Neutrophil (primary cell): ENCODE data around the gene PPP3CA.

Experiments
- H3K27ac ChIP-seq: fragments of 200-600 bp; sonication (generic); 2 replicates; pipeline ENCODE4 v1.5.1; 2016; ENCODE audit warnings: mild to moderate bottlenecking, moderate library complexity
- H3K27me3 ChIP-seq: fragments of 200-600 bp; sonication (generic); 2 replicates; pipeline ENCODE4 v1.6.0; 2016; ENCODE audit warnings: mild to moderate bottlenecking
- H3K36me3 ChIP-seq: fragments of 200-600 bp; sonication (generic); 2 replicates; pipeline ENCODE4 v1.5.1; 2017
- H3K4me1 ChIP-seq, 2 experiments: fragments of 200-600 bp in 1 of 2; sonication (generic) in 1 of 2; 1 replicate in 1 of 2; 2 replicates in 1 of 2; pipeline versions ENCODE4 v1.5.1 to v1.6.1; 2013 to 2016; ENCODE audit warnings: low read depth in 1 of 2, low read length in 1 of 2, mild to moderate bottlenecking in 1 of 2, moderate library complexity in 1 of 2; ENCODE audit not compliant: control insufficient read depth in 1 of 2, insufficient read depth in 1 of 2
- H3K4me3 ChIP-seq, 2 experiments: fragments of 200-600 bp in 1 of 2; sonication (generic) in 1 of 2; 1 replicate in 1 of 2; 2 replicates in 1 of 2; pipeline ENCODE4 v1.5.1; 2013 to 2016; ENCODE audit warnings: low read depth in 1 of 2, low read length in 1 of 2, mild to moderate bottlenecking in 1 of 2, moderate library complexity in 1 of 2
- H3K9me3 ChIP-seq: fragments of 200-600 bp; sonication (generic); 2 replicates; pipeline ENCODE4 v1.5.1; 2016
- TF ChIP-seq, protein P1 (sequence below): fragments of 200-600 bp; sonication (generic); IDR thresholded peaks from 2 replicates; pipeline ENCODE4 v1.5.1; 2016; ENCODE audit warnings: antibody characterized with exemption

PPP3CA gene

DNA sequence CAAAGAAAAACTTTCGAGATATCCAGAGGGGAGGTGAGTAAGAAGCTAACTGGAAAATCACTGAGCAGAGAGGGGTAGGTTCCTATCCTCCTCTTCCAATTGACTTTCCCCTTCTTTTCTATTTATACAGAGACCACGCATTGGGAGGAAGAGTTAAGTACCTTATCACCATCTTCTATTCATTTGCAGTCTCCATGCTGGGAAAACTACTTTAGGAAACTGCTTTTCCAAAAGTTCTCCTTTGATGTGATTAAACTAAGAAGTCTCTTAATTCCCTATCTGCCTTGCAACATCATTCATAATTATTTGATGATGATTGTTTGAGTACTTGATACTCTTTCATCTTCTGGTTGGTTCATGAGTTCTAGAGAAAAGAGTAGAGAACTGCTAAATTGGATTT lies 306.6 kb downstream of the PPP3CA start:
- H3K27ac ChIP-seq, result peak overlapping the region; percentile 56
- H3K4me1 ChIP-seq, result peaks cover 32 to 54% of the 10 kb centered on the region in 2 experiments
- H3K36me3 ChIP-seq, result peaks cover 7% of the 10 kb centered on the region
- H3K9me3 ChIP-seq, result no peaks in the 10 kb centered on the region
- no peak overlapping the region for H3K4me3 ChIP-seq
- TF ChIP-seq, protein P1, sequence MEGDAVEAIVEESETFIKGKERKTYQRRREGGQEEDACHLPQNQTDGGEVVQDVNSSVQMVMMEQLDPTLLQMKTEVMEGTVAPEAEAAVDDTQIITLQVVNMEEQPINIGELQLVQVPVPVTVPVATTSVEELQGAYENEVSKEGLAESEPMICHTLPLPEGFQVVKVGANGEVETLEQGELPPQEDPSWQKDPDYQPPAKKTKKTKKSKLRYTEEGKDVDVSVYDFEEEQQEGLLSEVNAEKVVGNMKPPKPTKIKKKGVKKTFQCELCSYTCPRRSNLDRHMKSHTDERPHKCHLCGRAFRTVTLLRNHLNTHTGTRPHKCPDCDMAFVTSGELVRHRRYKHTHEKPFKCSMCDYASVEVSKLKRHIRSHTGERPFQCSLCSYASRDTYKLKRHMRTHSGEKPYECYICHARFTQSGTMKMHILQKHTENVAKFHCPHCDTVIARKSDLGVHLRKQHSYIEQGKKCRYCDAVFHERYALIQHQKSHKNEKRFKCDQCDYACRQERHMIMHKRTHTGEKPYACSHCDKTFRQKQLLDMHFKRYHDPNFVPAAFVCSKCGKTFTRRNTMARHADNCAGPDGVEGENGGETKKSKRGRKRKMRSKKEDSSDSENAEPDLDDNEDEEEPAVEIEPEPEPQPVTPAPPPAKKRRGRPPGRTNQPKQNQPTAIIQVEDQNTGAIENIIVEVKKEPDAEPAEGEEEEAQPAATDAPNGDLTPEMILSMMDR, result no peak
- no peaks in the 10 kb centered on the region for H3K27me3 ChIP-seq

- Histone ChIP-seq H3K27ac (peak overlapping the region; percentile 82), H3K36me3 (no peaks in the 10 kb centered on the region), H3K4me1 (peaks cover 44 to 64% of the 10 kb centered on the region in 2 experiments), H3K9me3 (no peaks in the 10 kb centered on the region), H3K4me3 (no peak overlapping the region), H3K27me3 (no peaks in the 10 kb centered on the region)
- TF ChIP-seq, protein P1, result no peak
These were observed 308.0 kb downstream of the PPP3CA start for GRCh38 chr4:101039367-101039766.

GRCh38 chr4:101037938-101038413 lies 309.4 kb downstream of the PPP3CA start:
- Histone ChIP-seq H3K27me3 (no peaks in the 10 kb centered on the region), H3K36me3 (no peaks in the 10 kb centered on the region), H3K27ac (peak overlapping the region; percentile 82), H3K4me3 (peak overlapping the region; percentile 19 to 28), H3K9me3 (no peaks in the 10 kb centered on the region), H3K4me1 (peaks cover 44 to 75% of the 10 kb centered on the region in 2 experiments)
- TF ChIP-seq, protein P1, result no peak

DNA sequence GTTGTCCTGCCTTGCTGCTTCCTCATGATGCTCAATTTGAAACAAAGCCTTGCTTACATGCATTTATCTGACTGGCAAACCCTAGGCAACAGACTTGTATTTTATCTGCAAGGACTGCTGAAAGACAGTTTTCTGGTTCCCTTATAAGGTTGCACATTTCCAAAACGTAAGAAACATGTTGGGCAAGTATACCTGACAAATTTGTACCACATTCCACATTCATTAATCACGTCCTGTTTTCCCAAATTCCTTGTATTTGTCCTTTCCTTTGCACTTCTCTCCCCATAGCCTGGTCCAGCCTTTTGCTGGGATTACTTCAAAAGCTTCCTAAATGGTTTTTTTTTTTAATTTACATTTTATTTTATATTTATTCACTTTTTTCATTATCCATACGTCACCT lies 310.1 kb downstream of the PPP3CA start:
- TF ChIP-seq, protein P1, result no peak
- Histone ChIP-seq H3K27ac (peak overlapping the region; percentile 82), H3K9me3 (no peaks in the 10 kb centered on the region), H3K36me3 (no peaks in the 10 kb centered on the region), H3K4me1 (peaks cover 44 to 75% of the 10 kb centered on the region in 2 experiments), H3K4me3 (peak overlapping the region in 1 of 2 experiments; percentile 11), H3K27me3 (no peaks in the 10 kb centered on the region)

GRCh38 chr4:101035487-101035886 lies 311.8 kb downstream of the PPP3CA start:
- TF ChIP-seq, protein P1, result no peak

More at GRCh38 chr4:101035487-101035886, 311.8 kb downstream of the PPP3CA start:
- Histone ChIP-seq H3K36me3 (peaks cover 16% of the 10 kb centered on the region), H3K9me3 (no peaks in the 10 kb centered on the region), H3K27me3 (no peaks in the 10 kb centered on the region), H3K4me1 (peaks cover 44 to 71% of the 10 kb centered on the region in 2 experiments), H3K27ac (peak overlapping the region; percentile 82), H3K4me3 (no peak overlapping the region)
